Measurements from ENCODE around the gene CTRL. TPM values are rescaled to one million over a fixed set of nuclear protein-coding genes. Genes with fewer than 3 reads are reported as not detected.
"Not testable (repeated sequence)": the region's sequence is repeated elsewhere in the genome, so short reads cannot be mapped to it uniquely, and the experiment has no call there.

Gene CTRL
- total RNA-seq, 2 donors from 2014 or later, result 0.76 to 0.97 TPM

- intact Hi-C loops (cut with DNase I), result no loop called here
- ATAC-seq (peak; percentile 48 to 76), DNase-seq (peak; percentile 80)
Observed at GRCh38 chr16:67943619-67944504, 12.2 kb upstream of the CTRL start, which contains the start of gene LCAT. LCAT (minus strand) TSS chr16:67944120; CDS start chr16:67944101, 19 bp downstream.

GRCh38 chr16:67943256-67943618 lies 11.6 kb upstream of the CTRL start:
- peak in 1 of 2 donors; percentile 0 for ATAC-seq

DNA sequence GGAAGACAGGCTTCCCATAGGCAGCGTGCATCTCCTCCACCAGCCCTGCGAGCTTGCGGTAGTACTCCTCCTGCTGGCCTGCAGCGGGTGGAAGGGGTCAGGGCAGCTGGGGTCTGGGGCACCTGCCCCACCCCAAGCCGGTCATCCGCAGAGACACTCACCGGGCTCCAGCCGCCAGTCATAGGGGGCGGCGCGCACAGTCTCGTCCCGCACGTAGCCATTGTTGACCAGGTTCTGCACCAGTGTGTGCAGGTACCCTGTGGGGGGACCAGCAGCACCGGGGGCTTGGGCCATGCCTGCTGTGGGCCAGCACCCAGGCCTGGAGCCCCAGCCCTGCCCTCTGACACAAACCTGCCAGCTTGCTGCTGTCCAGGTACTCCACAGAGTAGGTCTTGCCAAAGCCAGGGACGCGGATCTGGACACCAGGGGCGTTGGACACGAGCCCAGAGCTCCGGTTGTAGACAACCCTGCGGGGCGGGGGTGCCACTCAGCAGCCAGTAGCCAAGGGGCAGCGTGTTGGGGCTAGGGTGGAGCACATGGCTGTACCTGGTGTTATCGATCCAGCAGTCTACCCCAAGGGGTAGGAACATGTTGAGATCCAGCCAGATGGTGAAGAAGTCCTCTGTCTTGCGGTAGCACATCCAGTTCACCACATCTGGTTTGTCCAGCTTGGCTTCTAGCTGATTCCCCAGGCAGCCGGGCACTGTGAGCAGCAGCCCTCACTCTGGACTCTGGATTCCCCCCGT lies 11.0 kb upstream of the CTRL start:
- DNase-seq (no peak), ATAC-seq (no peak)
- intact Hi-C loops (cut with DNase I), result no loop called here

More at GRCh38 chr16:67943256-67943618, 11.6 kb upstream of the CTRL start:
- intact Hi-C loops (cut with DNase I), result no loop called here
- DNase-seq, result no peak

DNA sequence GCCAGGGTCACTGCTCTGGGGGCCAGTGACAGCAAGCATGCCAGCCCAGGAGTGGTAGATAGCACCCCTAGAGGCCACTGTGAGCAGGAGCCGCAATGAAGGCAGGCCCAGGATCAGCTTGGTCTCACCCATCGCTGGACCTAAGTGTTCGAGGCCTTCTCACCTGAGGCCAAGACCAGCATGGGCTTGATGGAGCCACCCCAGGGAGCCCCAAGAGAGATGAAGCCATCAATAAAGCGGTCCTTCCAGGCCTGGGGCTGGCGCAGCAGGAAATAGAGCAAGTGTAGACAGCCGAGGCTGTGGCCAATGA lies 10.5 kb upstream of the CTRL start:
- ATAC-seq (peak; percentile 5 to 14), DNase-seq (no peak)
- intact Hi-C loops (cut with DNase I), result no loop called here

- DNase-seq, result no peak
- ATAC-seq, result no peak
- intact Hi-C loops (cut with DNase I), result no loop called here
Observed at GRCh38 chr16:67941469-67942199, 10.0 kb upstream of the CTRL start.

- ATAC-seq, result no peak
- no peak for DNase-seq
- intact Hi-C loops (cut with DNase I), result no loop called here
Observed at GRCh38 chr16:67940446-67941089, 8.9 kb upstream of the CTRL start.

DNA sequence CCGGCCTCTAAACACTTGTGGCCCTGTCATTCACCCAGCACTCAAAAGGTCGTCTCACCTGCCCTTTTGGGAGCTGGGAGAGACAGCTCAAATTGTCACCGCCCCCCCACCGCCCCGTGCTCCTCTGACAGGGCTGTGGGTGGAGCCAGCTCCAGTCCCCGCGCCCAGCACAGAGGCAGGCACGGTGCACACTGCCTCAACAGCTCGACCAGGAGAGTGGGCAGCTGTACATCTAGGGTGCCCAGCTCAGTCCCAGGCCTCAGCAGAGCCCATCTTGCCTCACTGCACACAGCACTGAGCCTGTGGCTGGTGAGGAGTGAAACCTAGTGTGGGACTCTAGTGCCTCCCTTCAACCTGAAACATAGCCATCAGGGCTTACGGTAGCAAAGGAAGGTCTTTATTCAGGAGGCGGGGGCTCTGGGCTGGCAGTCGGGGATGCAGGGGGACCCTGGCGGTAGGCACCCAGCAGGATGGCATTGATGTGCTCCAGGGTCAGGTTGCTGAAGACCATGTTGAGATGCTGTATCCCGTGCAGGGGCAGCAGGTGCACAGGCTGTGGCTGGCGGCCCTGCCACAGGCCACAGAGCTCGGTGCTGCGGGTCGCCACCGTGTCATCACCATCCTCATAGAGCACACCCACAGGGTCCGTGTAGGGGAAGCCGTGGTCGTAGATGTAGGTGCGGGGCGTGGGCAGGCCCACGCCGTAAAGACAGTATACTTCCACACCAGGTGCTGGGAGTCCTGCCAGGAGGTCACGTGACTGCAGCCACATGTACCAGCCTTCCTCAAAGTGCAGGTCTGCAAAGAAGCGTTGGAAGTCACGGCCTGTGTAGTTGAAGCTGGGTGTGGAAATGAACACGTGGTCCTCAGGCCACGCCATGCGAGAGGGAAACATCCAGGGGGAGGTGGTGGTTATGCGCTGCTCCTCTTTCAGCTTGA lies 8.1 kb upstream of the CTRL start:
- no peak for ATAC-seq
- intact Hi-C loops (cut with DNase I), result no loop called here
- DNase-seq, result no peak

GRCh38 chr16:67937713-67938112 lies 6.1 kb upstream of the CTRL start:
- intact Hi-C loops (cut with DNase I); DNase-seq; ATAC-seq: not testable (repeated sequence)

DNA sequence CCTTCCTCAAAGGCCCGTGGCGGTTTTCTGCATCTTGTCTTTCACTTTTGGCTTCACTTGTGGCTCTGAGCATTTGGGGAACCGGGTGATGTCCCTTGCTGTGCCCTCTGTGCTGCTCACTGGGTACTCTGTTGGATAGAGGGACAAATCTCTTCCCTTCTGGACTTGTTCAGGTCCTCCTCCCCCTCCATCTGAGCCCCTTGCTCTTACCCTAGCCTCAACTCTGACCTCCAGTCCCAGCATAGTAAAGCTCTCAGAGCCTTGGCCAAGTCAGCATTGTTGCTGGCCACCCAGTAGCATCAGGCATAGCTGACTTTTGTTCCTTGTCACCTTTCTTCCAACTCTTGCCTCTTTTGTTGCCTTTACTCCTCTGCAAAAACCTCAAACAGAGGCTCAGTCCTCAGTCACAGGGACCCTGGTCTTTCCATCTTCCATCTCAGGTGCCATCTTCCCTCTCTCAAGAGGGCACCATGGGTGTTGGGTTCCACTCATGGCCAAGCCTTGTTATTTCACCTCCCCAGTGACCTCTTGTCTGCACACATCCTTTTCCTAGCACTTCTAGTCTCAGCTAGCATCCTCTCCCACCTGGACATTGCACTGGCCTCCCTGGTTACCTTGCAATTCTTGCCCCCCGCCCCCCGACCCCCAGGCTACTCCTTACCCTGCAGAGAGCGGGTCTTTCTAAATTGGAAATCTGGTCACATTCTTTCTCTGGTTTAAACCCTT lies 5.4 kb upstream of the CTRL start:
- ATAC-seq (no peak), DNase-seq (no peak)
- intact Hi-C loops (cut with DNase I), result no loop called here

DNA sequence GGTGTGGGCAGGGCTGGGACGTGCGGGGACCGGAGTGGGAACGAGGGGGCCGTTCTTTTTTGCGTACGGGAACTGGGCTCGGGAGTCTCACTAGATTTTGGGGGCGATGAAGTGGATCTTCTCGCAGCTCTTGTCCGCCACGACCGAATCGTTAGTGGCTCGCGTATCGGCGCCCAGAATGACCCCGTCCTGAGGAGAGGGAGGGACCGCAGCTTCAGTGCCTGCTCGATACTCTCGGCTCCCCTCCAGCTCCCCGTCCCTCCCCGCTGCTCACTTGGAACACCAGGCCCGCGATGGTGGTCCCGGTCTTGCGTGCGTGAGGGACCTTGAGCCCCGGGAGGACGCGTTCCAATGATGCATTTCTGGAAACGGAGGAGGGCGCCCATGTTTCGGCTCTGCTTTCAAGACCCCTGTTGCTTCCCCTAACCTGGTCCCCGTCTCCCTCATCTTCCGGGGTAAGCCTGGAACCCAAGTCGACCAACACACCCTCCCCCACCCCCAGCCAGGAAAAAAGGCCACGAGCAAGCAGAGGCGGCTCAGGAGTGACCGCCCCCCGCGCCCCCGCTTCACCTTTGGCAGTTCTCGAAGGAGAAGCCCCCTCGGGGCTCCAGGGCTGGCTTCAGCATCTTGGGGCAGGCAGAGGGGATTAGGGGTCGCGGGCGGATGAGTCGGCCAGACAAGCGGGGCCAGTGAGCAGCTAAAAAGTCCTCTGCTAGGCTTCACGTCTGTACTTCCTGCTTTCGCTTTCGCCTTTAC lies 4.6 kb upstream of the CTRL start, which contains the start of gene PSMB10:
Gene PSMB10, minus strand, starts transcription at position 727 of the 756 bp plus-strand sequence. Its CDS starts 101 bp downstream, at position 626.
- DNase-seq, result peak; percentile 70
- peak; percentile 24 to 38 for ATAC-seq
- intact Hi-C loops (cut with DNase I), result no loop called here

GRCh38 chr16:67935402-67936123 lies 3.9 kb upstream of the CTRL start:
- peak; percentile 96 for DNase-seq
- ATAC-seq, result peak; percentile 93 to 94
- intact Hi-C loops (cut with DNase I), result no loop called here

DNA sequence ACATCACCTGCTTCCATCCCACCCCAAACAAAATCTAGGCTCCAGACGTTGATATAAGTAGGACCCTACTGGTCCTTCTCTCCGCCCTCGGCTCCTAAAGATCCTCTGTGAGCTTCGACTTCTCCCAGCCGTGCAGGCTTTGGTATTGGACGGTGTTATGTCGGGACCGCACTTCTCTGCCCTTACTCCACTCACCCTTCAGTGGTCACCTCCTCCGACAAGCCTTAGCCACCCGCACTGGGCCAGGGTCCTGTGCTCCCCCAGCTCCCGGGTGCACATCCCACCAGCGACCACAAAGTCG lies 3.4 kb upstream of the CTRL start:
- no peak for DNase-seq
- peak; percentile 1 to 2 for ATAC-seq
- intact Hi-C loops (cut with DNase I), result no loop called here

DNA sequence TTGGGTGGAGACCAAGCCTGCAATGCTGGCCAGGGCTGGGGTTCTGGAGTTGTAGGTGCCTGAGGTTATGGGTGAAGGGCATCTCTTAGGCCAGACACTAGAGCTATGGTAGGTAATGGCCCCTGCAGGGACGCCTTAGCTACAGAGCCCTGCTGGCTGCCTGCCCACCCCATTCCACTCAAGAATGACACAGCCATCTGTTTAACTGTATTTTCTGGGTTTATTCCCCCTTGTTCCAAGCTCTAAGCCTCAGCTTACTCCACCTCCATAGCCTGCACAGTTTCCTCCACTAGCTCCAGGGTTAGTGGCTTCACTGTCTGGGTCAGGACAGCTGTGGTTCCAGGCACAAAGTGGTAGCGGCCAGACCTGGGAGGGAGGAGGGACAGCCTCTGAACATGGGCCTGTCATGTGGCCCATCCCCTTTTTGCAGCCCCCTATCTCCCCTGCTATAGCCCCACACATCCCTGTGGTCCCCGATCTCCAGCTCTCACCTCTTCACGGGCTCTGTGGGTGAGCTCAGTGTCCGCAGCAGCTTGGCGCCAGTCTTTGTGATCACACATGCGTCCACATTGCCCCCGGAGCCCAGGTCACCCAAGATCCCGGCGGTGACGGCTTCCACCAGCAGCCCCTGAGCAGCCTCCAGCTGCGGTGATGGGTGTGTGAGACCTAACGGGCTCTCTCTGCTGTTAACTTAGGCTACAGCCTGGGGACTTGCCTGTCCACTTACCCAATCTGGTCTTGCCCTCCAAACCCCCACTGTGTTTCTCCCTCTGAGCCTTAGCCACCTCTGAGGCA lies 2.8 kb upstream of the CTRL start:
- intact Hi-C loops (cut with DNase I), result no loop called here
- no peak for DNase-seq
- ATAC-seq, result no peak

DNA sequence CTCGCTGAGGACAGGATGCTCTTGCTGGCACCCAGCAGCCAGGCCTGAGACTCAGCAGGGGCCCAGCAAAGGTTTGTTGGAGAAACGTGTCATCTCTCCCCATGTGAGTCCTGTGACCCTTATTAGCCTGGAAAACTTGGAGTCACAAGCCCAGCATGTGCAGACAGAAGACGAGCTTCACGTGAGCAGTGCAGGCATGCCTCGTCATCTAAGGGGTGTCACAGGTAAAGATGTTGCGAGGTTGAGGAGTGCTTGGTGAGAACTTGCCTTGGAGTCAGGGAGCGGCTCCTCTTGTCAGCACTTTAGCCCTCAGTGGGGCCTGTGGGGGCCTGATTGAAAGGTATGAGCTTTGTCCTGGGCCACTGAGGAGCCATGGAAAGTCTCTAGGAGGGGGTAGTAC lies 2.1 kb upstream of the CTRL start:
- ATAC-seq, result no peak
- DNase-seq, result no peak
- intact Hi-C loops (cut with DNase I), result no loop called here

GRCh38 chr16:67932462-67932840 lies 789 bp upstream of the CTRL start:
- DNase-seq, result no peak
- ATAC-seq, result no peak
- intact Hi-C loops (cut with DNase I), result no loop called here
